ENCODE measurements around the gene THAP4. TPM values are rescaled to one million over a fixed set of nuclear protein-coding genes. Genes with fewer than 3 reads are reported as not detected.

THAP4 gene
- polyA plus RNA-seq, 1 donor (not counting 4 experiments of a cell fraction or from before 2014, with no cell fraction given), result 30.3 TPM

GRCh38 chr2:241608881-241609280 lies 28.1 kb downstream of the THAP4 start:
- Histone ChIP-seq H3K9me1 (ENCODE audit: control insufficient read depth, extremely low read depth, insufficient read depth, low read length) (no peaks in the 10 kb centered on the region), H3K4me3 (ENCODE audit: control insufficient read depth in 2 of 3, extremely low read depth in 1 of 3, insufficient read depth in 2 of 3, low read depth in 1 of 3, low read length in 3 of 3) (no peak overlapping the region), H3K9me3 (ENCODE audit: control insufficient read depth, low read depth, low read length) (no peaks in the 10 kb centered on the region), H3K4me2 (ENCODE audit: control insufficient read depth, extremely low read depth, insufficient read depth, low read depth, low read length) (no peak overlapping the region), H3K9ac (ENCODE audit: control insufficient read depth, extremely low read depth, insufficient read depth, low read length) (no peak overlapping the region), H3K27ac (ENCODE audit: control insufficient read depth, insufficient read depth, low read length) (no peak overlapping the region), H4K20me1 (ENCODE audit: control insufficient read depth, extremely low read depth, insufficient read depth, low read length) (no peaks in the 10 kb centered on the region), H2AFZ (ENCODE audit: control insufficient read depth, low read length) (no peak overlapping the region), H3K27me3 (ENCODE audit: control insufficient read depth, extremely low read depth, insufficient read depth, low read length) (no peaks in the 10 kb centered on the region), H3K36me3 (ENCODE audit: control insufficient read depth in 2 of 2, extremely low read depth in 1 of 2, insufficient read depth in 2 of 2, low read length in 2 of 2) (peaks cover 9 to 12% of the 10 kb centered on the region in 2 experiments), H3K79me2 (ENCODE audit: control insufficient read depth, insufficient read depth, low read length) (peaks cover 20% of the 10 kb centered on the region), H3K4me1 (ENCODE audit: control insufficient read depth, extremely low read depth, insufficient read depth, low read length) (peaks cover 4% of the 10 kb centered on the region)
- DNase-seq (ENCODE audit: low read depth, low spot score) (no peak), FAIRE-seq (no peak)
- dilution Hi-C loops (cut with MboI; ENCODE audit: extremely low pct_ligation_motif_present, low sequenced_read_pairs), result no loop called here
- TF ChIP-seq CTCF (optimal IDR thresholded peaks at IDR 0.05 in 1 of 3, IDR thresholded peaks at IDR 0.05 in 1 of 3, conservative IDR thresholded peaks at IDR 0.05 in 1 of 3; ENCODE audit: extremely low read depth in 1 of 3, insufficient read depth in 2 of 3, low read length in 3 of 3) (no peak), EZH2 (IDR thresholded peaks at IDR 0.05; ENCODE audit: low read length) (no peak)

GRCh38 chr2:241607162-241607885 lies 29.6 kb downstream of the THAP4 start:
- FAIRE-seq (no peak), DNase-seq (ENCODE audit: low read depth, low spot score) (no peak)
- H2AFZ ChIP-seq (ENCODE audit: control insufficient read depth, low read length), result no peak overlapping the region
- H3K9ac ChIP-seq (ENCODE audit: control insufficient read depth, extremely low read depth, insufficient read depth, low read length), result no peak overlapping the region
- no peak overlapping the region for H3K4me3 ChIP-seq (ENCODE audit: control insufficient read depth in 2 of 3, extremely low read depth in 1 of 3, insufficient read depth in 2 of 3, low read depth in 1 of 3, low read length in 3 of 3)
- H3K9me3 ChIP-seq (ENCODE audit: control insufficient read depth, low read depth, low read length), result no peaks in the 10 kb centered on the region
- no peaks in the 10 kb centered on the region for H3K9me1 ChIP-seq (ENCODE audit: control insufficient read depth, extremely low read depth, insufficient read depth, low read length)
- H4K20me1 ChIP-seq (ENCODE audit: control insufficient read depth, extremely low read depth, insufficient read depth, low read length), result no peaks in the 10 kb centered on the region
- TF ChIP-seq EZH2 (IDR thresholded peaks at IDR 0.05; ENCODE audit: low read length) (no peak), CTCF (optimal IDR thresholded peaks at IDR 0.05 in 1 of 3, IDR thresholded peaks at IDR 0.05 in 1 of 3, conservative IDR thresholded peaks at IDR 0.05 in 1 of 3; ENCODE audit: extremely low read depth in 1 of 3, insufficient read depth in 2 of 3, low read length in 3 of 3) (no peak)
- peaks cover 11 to 12% of the 10 kb centered on the region in 2 experiments for H3K36me3 ChIP-seq (ENCODE audit: control insufficient read depth in 2 of 2, extremely low read depth in 1 of 2, insufficient read depth in 2 of 2, low read length in 2 of 2)
- no peak overlapping the region for H3K4me2 ChIP-seq (ENCODE audit: control insufficient read depth, extremely low read depth, insufficient read depth, low read depth, low read length)
- dilution Hi-C loops (cut with MboI; ENCODE audit: extremely low pct_ligation_motif_present, low sequenced_read_pairs), result no loop called here
- peaks cover 9% of the 10 kb centered on the region for H3K79me2 ChIP-seq (ENCODE audit: control insufficient read depth, insufficient read depth, low read length)
- peaks cover 4% of the 10 kb centered on the region for H3K4me1 ChIP-seq (ENCODE audit: control insufficient read depth, extremely low read depth, insufficient read depth, low read length)
- H3K27ac ChIP-seq (ENCODE audit: control insufficient read depth, insufficient read depth, low read length), result no peak overlapping the region
- H3K27me3 ChIP-seq (ENCODE audit: control insufficient read depth, extremely low read depth, insufficient read depth, low read length), result no peaks in the 10 kb centered on the region

Measured in keratinocyte (primary cell).